ENCODE measurements around the gene NMT1.
"Not testable (repeated sequence)": the region's sequence is repeated elsewhere in the genome, so short reads cannot be mapped to it uniquely, and the experiment has no call there.

NMT1 gene

GRCh38 chr17:45117848-45118646 is 56.9 kb downstream of the NMT1 start:
- no peak for DNase-seq

- DNase-seq: no peak
Observed at GRCh38 chr17:45118691-45119090, 57.6 kb downstream of the NMT1 start.

GRCh38 chr17:45119964-45120363 is 58.8 kb downstream of the NMT1 start:
- no peak for DNase-seq

DNA sequence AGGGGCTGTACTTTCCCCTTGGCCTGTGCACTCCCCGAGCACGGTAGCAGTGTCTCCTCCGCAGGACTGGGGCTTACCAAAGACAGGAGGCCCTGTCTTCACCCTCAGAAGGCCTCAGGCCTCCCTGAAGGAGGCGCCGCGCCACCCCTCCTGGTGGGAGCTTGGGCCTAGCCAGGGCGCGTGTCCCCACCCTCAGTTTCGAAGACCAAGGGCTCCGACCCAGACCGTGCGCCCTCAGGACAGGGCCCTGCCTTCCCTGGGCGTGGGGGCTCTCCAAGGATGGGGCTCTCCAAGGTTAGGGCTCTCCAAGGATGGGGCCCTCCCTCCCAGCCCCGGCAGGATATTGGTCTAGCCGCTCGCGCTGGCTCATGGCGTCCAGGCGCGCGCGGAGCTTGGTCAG is 59.4 kb downstream of the NMT1 start:
- DNase-seq: no peak

DNA sequence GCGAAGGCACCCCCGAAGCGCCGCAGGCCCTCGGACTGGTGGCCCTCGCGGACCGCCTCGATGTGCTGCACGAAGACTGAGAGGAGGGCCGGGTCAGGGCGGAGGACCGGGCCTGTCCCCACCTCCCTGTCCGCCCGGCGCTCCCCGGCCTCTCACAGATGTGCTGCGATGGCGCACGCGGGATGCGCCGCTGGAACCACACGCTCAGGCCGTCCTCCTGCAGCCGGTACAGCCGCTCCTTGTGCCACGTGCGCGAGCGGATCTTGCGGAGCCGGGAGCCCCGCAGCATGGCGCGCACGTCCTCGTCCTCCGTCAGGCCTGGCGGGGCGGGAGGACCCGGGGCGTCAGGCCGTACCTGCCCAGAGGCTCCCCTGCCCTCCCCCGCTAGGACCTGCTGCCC is 59.9 kb downstream of the NMT1 start:
- no peak for DNase-seq

DNA sequence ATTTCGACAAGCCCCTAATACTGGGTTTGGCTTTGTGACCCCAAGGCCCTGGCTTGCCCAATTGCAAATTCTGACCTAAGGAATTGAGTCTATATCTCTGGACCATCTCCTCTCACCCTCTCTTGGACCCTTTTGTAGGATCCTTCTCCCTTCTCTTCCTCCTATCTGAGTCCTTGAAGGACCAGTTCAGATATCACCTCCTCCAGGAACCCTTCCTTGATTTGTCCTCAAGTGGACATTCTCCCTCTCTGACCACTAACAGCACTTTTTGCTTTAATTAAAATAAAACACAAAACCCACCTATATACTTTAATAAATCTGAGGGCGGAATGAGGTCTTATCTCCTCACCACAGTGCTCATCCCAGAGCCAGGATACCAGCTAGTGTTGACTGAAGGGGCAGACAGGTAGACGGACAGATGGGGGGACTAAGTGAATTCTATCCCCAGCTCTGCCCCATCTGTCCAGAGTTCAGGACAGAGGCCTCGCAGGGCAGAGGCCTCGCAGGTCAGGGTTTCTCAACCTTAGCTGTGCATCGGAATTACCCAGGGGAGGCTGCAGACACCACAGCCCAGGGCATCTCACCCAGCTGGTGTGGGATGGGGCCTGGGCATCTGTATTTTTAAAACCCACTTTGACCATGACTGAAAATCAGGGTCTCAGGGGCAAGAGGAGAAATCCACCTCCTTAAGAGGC is 62.1 kb downstream of the NMT1 start:
- no peak for DNase-seq

- DNase-seq: peak in 5 of 51 donors; percentile 3 to 49 (median 26)
Observed at GRCh38 chr17:45123930-45124796, 63.0 kb downstream of the NMT1 start.

- not testable (repeated sequence) for DNase-seq
Observed at GRCh38 chr17:45124797-45125122, 63.6 kb downstream of the NMT1 start.

DNA sequence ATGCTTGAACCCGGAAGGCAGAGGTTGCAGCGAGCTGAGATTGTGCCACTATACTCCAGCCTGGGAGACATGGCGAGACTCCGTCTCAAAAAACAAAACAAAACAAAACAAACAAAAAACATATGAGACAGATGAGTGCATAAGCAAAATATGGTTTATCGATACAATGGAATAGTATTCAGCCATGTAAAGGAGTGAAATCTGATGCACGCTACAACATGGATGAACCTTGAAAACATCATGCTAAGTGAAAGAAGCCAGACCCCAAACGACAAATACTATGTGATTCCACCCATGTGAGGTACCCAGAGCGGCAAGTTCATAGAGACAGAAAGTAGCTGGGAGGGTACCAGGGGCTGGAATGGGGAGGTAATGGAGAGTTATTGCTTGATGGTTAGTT is 64.4 kb downstream of the NMT1 start:
- DNase-seq: no peak

DNA sequence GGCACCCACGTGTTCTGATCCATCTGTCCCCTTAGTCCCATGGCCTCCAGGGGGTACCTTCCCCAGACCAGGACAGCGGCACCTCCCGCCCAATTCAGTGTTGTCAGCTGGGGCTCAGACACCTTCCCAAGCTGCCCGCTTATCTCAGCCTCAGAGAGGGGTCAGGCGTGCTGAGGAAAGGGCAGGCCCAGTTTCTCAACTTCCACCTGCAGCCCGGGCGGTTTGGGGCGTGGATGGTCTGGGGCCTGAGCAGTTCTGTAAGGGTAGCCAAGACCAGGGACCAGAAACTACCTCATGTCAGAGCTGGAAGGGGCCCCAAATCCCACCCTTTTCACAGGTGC is 66.1 kb downstream of the NMT1 start:
- DNase-seq: no peak

DNA sequence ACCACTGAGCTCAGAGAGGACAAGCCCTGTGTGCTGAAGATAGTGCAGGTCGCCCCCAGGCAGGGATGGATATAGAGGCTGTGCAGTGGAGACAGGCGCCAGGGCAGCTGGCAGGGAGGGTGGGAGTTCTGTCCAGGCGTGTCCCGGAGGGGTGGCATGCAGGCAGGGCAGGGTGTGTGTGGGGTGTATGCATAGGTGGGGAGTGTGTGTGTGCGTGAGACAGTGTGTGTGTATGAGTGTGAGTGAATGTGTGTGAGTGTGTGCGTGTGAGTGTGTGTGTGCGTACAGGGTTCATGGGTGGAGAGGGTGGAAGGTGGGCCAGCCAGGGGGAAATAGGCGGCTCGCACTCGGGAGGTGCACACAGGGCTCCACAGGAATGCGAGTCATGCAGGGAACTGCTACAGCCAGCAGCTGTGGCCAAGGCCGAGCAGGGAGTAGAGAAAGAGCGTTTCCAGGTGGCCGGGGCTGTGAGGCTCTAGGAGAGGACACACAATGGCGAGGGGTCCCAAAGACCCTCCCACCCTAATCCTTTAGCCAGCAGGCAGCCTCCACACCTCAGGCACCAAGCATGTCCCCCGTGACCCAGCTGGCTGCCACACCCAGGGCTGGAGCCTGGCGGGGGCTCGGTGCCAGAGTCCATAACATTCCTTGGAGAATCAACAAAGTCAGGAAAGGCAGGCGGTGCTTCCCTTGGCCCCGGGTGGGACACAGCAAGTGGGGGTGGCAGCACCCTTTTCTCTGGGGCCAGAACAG is 66.6 kb downstream of the NMT1 start:
- no peak for DNase-seq

GRCh38 chr17:45128331-45128730 is 67.2 kb downstream of the NMT1 start:
- DNase-seq: no peak

DNA sequence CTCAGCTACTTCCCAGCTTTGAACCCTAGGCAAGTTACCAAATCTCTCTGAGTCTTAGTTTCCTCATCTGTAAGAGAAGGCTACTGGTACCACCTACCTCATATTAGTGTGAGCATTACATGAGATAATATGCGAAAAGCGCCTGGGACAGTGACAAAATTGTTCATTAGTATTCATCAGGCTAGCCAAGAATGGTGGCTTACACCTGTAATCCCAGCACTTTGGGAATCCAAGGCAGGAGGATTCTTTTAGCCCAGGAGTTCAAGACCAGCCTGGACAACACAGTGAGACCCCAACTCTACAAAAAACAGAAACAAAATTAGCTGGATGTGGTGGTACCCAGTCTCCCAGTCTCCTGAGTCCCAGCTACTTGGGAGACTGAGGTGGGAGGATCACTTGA is 67.9 kb downstream of the NMT1 start:
- DNase-seq: no peak

- peak in 3 of 51 donors; percentile 35 to 42 (median 41) for DNase-seq
Observed at GRCh38 chr17:45129426-45129939, 68.4 kb downstream of the NMT1 start.

DNA sequence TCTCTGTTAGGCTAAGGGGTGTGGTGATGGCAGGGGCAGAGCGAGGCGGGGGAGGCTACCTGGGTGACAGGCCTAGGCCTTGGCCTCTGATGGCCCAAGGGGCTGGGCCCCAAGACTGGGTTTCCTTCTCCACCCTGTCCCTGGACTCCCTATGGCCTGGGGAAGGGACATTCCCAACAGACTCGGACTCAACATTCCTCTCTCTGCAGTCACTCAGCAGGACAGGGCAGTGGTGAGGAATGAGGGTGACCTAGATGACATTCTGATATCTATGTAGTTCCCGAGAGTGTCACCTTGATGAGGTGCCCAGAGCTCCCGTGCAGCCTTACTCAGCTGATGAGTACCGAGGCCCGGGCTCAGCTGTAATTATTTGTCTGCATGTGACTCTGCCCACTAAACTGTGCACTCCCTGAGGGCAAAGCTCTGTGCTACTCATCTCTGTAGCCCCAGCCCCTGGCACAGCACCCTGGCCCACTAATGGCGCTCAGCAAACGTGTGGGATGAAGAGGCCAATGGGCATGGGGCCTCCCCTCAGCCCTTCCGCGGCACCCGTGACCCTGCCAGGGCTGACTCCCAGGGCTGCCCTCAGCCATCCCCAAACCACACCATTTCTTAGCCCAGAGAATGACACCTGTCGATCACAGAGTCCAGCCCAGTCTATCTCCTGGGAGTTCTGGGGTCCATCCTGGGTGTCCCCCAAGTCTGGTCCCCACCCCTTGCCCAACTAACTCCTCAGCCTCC is 69.0 kb downstream of the NMT1 start:
- DNase-seq: no peak

DNA sequence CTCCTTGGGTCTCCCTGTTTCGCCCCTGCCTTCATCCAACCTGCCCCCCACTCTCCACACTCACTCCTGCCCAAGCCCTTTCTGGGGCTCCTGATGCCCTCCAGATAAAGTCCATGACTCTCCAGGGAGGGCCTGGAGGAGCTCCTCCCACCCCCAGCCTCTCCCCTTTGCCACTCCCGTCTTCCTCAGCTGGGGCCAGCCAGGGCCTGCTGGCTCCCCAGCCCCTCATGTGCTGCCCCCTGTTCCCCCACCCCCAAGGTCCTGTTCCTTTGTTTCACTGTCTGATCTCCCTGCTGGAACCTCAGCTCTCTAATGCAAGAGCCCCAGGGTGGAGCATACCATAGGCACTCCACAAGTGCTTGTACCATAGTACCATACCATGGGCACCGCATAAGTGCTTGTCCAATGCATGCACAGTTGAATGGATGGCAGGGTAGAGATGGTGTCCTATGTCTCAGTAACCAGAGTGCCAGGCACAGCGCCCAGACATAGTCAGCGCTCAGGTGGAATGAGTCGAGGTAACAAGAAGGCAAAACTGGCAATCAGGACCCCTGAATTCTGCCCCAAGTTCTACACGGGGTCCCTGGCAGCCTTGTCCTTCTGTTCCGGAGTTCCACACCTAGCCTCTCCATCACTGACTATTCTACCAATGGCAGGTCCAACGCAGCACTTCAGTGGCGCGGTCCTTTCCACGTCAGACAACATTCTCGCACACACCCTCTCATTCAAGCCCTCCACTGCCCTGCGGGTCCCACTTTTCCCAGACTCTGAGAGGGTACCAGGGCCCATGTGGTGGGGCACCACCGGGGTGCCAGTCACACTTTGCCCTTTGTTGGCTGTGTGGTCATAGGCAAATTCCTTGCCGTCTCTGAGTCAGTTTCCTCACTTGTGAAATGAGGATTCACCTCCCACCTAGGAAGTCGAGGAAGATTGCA is 69.8 kb downstream of the NMT1 start:
- DNase-seq: no peak

DNA sequence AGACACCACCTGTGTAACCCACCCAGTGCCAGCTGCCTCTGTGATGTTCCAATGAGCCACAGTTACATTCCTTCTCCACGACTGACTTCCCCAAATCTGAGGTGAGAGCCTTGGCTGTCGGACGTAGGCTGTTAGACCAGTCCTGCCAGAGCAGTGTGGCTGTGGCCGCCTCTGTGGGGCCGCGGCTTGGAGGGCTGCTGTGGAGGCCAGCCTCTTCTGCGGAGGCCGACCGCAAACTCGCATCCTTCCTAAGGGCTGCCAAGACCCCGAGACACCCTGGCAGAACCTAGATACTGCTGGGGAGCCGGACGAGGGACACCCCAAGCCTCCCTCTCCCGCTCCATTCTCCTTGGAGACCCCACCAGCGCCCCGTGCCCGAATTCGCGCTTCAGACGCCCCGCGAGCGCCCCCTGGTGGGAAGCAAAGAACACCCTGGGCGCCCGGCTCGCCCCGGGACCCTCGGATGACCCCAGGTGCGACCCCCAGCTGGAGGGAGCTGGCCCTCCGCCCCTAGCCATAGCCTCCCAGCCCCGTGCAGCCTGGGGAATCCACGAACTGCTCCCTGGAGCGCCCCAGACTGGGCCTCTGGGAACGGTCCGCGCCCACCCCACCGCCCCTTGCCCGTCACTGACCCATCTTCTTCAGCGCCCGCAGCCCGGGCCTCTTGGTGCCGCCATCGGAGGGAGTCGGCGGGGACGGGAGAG is 70.7 kb downstream of the NMT1 start:
- DNase-seq: peak in 19 of 51 donors; percentile 13 to 61 (median 32)

- no peak for DNase-seq
Observed at GRCh38 chr17:45132320-45132571, 71.1 kb downstream of the NMT1 start, which contains the start of gene PLCD3. TSS of gene PLCD3 (minus strand) at chr17:45132515. CDS start at chr17:45132410, 105 bp downstream.
